ENCODE measurements around the gene STARD3. TPM values are rescaled to one million over a fixed set of nuclear protein-coding genes. Genes with fewer than 3 reads are reported as not detected.
A peak's percentile ranks its signal among the peaks of the same experiment; 100 is the strongest.
"Not testable (repeated sequence)": the region's sequence is repeated elsewhere in the genome, so short reads cannot be mapped to it uniquely, and the experiment has no call there.

Gene STARD3
- total RNA-seq, 1 donor from 2014 or later = 11.5 TPM

DNA sequence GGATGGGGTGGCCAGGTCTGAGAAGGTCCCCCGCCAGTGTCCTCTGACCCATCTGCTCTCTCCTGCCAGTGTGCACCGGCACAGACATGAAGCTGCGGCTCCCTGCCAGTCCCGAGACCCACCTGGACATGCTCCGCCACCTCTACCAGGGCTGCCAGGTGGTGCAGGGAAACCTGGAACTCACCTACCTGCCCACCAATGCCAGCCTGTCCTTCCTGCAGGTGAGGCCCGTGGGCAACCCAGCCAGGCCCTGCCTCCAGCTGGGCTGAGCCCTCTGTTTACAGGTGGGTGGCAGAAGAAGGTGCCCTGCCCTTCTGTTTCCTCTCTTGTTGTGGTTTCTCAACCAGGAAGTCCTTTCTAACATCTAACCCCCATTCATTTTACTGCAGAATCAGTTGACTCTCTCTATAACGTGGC is 70.0 kb downstream of the STARD3 start:
- Histone ChIP-seq H3K4me1 (ENCODE audit: control insufficient read depth in 3 of 3, insufficient read depth in 3 of 3, low read length in 3 of 3) (peaks cover 28 to 52% (median 37%) of the 10 kb centered on the region in 3 donors), H3K4me3 (ENCODE audit: low read length in 3 of 3) (no peak overlapping the region), H3K27me3 (ENCODE audit: control insufficient read depth in 3 of 3, insufficient read depth in 3 of 3, low read length in 3 of 3) (no peaks in the 10 kb centered on the region), H3K9me3 (ENCODE audit: control insufficient read depth in 3 of 3, low read length in 3 of 3) (no peaks in the 10 kb centered on the region), H3K9ac (ENCODE audit: low read depth in 1 of 3, low read length in 3 of 3) (peak overlapping the region in 1 of 3 donors; percentile 73), H3K27ac (ENCODE audit: low read depth, low read length) (no peak overlapping the region), H3K36me3 (ENCODE audit: control insufficient read depth in 3 of 3, insufficient read depth in 3 of 3, low read length in 3 of 3) (peaks cover 40 to 45% (median 41%) of the 10 kb centered on the region in 3 donors)

GRCh38 chr17:39709319-39709997 is 72.5 kb downstream of the STARD3 start:
- H3K9ac ChIP-seq (ENCODE audit: low read depth in 1 of 3, low read length in 3 of 3) = no peak overlapping the region
- no peak overlapping the region for H3K4me3 ChIP-seq (ENCODE audit: low read length in 3 of 3)
- no peak overlapping the region for H3K27ac ChIP-seq (ENCODE audit: low read depth, low read length)
- H3K36me3 ChIP-seq (ENCODE audit: control insufficient read depth in 3 of 3, insufficient read depth in 3 of 3, low read length in 3 of 3) = peaks cover 47 to 55% (median 54%) of the 10 kb centered on the region in 3 donors
- H3K4me1 ChIP-seq (ENCODE audit: control insufficient read depth in 3 of 3, insufficient read depth in 3 of 3, low read length in 3 of 3) = peaks cover 20 to 32% (median 25%) of the 10 kb centered on the region in 3 donors
- no peaks in the 10 kb centered on the region for H3K9me3 ChIP-seq (ENCODE audit: control insufficient read depth in 3 of 3, low read length in 3 of 3)
- H3K27me3 ChIP-seq (ENCODE audit: control insufficient read depth in 3 of 3, insufficient read depth in 3 of 3, low read length in 3 of 3) = no peaks in the 10 kb centered on the region

DNA sequence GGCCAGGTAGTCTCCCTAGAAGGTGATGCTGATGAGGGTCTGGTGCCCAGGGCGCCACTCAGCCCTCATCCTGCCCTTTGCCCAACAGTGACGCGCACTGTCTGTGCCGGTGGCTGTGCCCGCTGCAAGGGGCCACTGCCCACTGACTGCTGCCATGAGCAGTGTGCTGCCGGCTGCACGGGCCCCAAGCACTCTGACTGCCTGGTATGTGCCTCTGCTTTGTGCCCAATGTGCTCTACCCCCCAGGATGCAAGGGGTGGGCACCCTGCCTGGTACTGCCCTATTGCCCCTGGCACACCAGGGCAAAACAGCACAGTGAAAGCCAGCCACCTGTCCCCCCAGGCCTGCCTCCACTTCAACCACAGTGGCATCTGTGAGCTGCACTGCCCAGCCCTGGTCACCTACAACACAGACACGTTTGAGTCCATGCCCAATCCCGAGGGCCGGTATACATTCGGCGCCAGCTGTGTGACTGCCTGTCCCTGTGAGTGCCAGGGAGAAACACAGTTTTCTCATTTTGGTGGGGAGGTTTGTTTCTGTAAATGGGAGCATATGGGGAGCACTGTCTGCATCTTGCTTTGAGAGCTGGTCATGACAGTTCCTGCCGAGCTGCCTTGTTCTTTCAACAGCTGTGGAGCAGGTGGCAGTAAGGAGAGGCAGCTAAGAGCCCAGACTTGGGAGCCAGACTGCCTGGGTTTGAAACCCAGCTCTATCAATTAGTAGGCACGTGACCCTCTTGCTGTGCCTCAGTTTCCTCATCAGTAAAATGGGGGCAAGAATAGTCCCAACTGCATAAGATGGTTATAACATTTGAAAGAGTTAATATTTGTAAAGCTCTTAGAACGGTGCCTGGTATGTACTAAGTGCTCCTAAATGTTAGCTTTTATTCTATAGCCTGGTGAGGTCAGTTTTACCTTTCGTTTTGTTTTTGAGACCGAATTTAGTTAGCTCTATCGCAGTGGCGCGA is 73.3 kb downstream of the STARD3 start:
- Histone ChIP-seq H3K9ac (ENCODE audit: low read depth in 1 of 3, low read length in 3 of 3) (no peak overlapping the region), H3K27ac (ENCODE audit: low read depth, low read length) (no peak overlapping the region), H3K36me3 (ENCODE audit: control insufficient read depth in 3 of 3, insufficient read depth in 3 of 3, low read length in 3 of 3) (peaks cover 51 to 59% (median 57%) of the 10 kb centered on the region in 3 donors), H3K4me3 (ENCODE audit: low read length in 3 of 3) (no peak overlapping the region), H3K4me1 (ENCODE audit: control insufficient read depth in 3 of 3, insufficient read depth in 3 of 3, low read length in 3 of 3) (peaks cover 12 to 24% (median 17%) of the 10 kb centered on the region in 3 donors), H3K27me3 (ENCODE audit: control insufficient read depth in 3 of 3, insufficient read depth in 3 of 3, low read length in 3 of 3) (no peaks in the 10 kb centered on the region), H3K9me3 (ENCODE audit: control insufficient read depth in 3 of 3, low read length in 3 of 3) (no peaks in the 10 kb centered on the region)

- H3K4me3 ChIP-seq (ENCODE audit: low read length in 3 of 3); H3K9ac ChIP-seq (ENCODE audit: low read depth in 1 of 3, low read length in 3 of 3): not testable (repeated sequence)
- H3K36me3 ChIP-seq (ENCODE audit: control insufficient read depth in 3 of 3, insufficient read depth in 3 of 3, low read length in 3 of 3) = peaks cover 55 to 66% (median 65%) of the 10 kb centered on the region in 3 donors
Observed at GRCh38 chr17:39711071-39711470, 74.1 kb downstream of the STARD3 start.

GRCh38 chr17:39711851-39712250 is 74.9 kb downstream of the STARD3 start:
- no peak overlapping the region for H3K4me3 ChIP-seq (ENCODE audit: low read length in 3 of 3)
- H3K36me3 ChIP-seq (ENCODE audit: control insufficient read depth in 3 of 3, insufficient read depth in 3 of 3, low read length in 3 of 3) = peaks cover 58 to 72% (median 66%) of the 10 kb centered on the region in 3 donors
- H3K4me1 ChIP-seq (ENCODE audit: control insufficient read depth in 3 of 3, insufficient read depth in 3 of 3, low read length in 3 of 3) = peaks cover 6 to 20% (median 10%) of the 10 kb centered on the region in 3 donors
- H3K9ac ChIP-seq (ENCODE audit: low read depth in 1 of 3, low read length in 3 of 3) = no peak overlapping the region
- no peaks in the 10 kb centered on the region for H3K27me3 ChIP-seq (ENCODE audit: control insufficient read depth in 3 of 3, insufficient read depth in 3 of 3, low read length in 3 of 3)
- H3K27ac ChIP-seq (ENCODE audit: low read depth, low read length) = no peak overlapping the region
- no peaks in the 10 kb centered on the region for H3K9me3 ChIP-seq (ENCODE audit: control insufficient read depth in 3 of 3, low read length in 3 of 3)

More at GRCh38 chr17:39711071-39711470, 74.1 kb downstream of the STARD3 start:
- not testable (repeated sequence) for H3K27ac ChIP-seq (ENCODE audit: low read depth, low read length); H3K9me3 ChIP-seq (ENCODE audit: control insufficient read depth in 3 of 3, low read length in 3 of 3); H3K27me3 ChIP-seq (ENCODE audit: control insufficient read depth in 3 of 3, insufficient read depth in 3 of 3, low read length in 3 of 3)
- H3K4me1 ChIP-seq (ENCODE audit: control insufficient read depth in 3 of 3, insufficient read depth in 3 of 3, low read length in 3 of 3) = peaks cover 4 to 20% (median 10%) of the 10 kb centered on the region in 3 donors

Other genes with a start within 250 kb of the STARD3 start
- gene FBXL20, start 235.5 kb upstream of the STARD3 start, total RNA-seq = 6.3 TPM
- gene MED1, start 185.9 kb upstream of the STARD3 start, total RNA-seq = 20.9 TPM
- gene CDK12, start 175.7 kb upstream of the STARD3 start, total RNA-seq = 29.2 TPM
- gene NEUROD2, start 29.2 kb upstream of the STARD3 start, total RNA-seq = not detected
- gene PPP1R1B, start 10.2 kb upstream of the STARD3 start, total RNA-seq = 3.1 TPM
- 78.8 TPM for gene TCAP, start 28.2 kb downstream of the STARD3 start, total RNA-seq
- 0.52 TPM for gene PNMT, start 31.3 kb downstream of the STARD3 start, total RNA-seq
- gene PGAP3, start 50.9 kb downstream of the STARD3 start, total RNA-seq = 7.3 TPM
- 69.9 TPM for gene ERBB2, start 62.9 kb downstream of the STARD3 start, total RNA-seq
- gene MIEN1, start 93.4 kb downstream of the STARD3 start, total RNA-seq = 6.3 TPM
- gene GRB7, start 100.8 kb downstream of the STARD3 start, total RNA-seq = not detected
- 0.52 TPM for gene IKZF3, start 227.2 kb downstream of the STARD3 start, total RNA-seq
- gene ZPBP2, start 231.1 kb downstream of the STARD3 start, total RNA-seq = not detected